ENCODE measurements around the gene SF3B3. TPM values are rescaled to one million over a fixed set of nuclear protein-coding genes. Genes with fewer than 3 reads are reported as not detected.
A peak's percentile ranks its signal among the peaks of the same experiment; 100 is the strongest.

SF3B3 gene
- 100 to 1,000 TPM; 163 to 182 TPM for total RNA-seq
- 178 to 270 reads per million in 2 donors for total RNA-seq

- H3K27ac Mint-ChIP-seq, result peak within 1 kb of the TSS; percentile 100
- ATAC-seq (peak; percentile 70), DNase-seq (peak; percentile 57 to 65 (median 60))
- peaks cover 12% of the 10 kb centered on the region for H3K36me3 Mint-ChIP-seq (ENCODE audit: low read depth)
- H3K4me3 Mint-ChIP-seq, result peak within 1 kb of the TSS; percentile 99
- no peaks in the 10 kb centered on the region for H3K9me3 ChIP-seq (ENCODE audit: control insufficient read depth, low read length, poor library complexity, severe bottlenecking)
- H3K27me3 Mint-ChIP-seq, result no peaks in the 10 kb centered on the region
- H3K4me1 Mint-ChIP-seq, result peaks cover 53% of the 10 kb centered on the region
Measured at GRCh38 chr16:70523743-70524398, at the start of gene SF3B3. TSS of gene SF3B3 (plus strand) at chr16:70523816. CDS start at chr16:70526657, 2,841 bp downstream.

GRCh38 chr16:70474320-70475053 is 49.1 kb upstream of the SF3B3 start:
- peaks cover 14% of the 10 kb centered on the region for H3K4me1 Mint-ChIP-seq
- no peak overlapping the region for H3K27ac Mint-ChIP-seq
- H3K27me3 Mint-ChIP-seq, result no peaks in the 10 kb centered on the region
- ATAC-seq (no peak), DNase-seq (no peak)
- H3K4me3 Mint-ChIP-seq, result no peak overlapping the region
- H3K9me3 ChIP-seq (ENCODE audit: control insufficient read depth, low read length, poor library complexity, severe bottlenecking), result no peaks in the 10 kb centered on the region
- H3K36me3 Mint-ChIP-seq (ENCODE audit: low read depth), result no peaks in the 10 kb centered on the region

- ATAC-seq, result no peak
- H3K27me3 Mint-ChIP-seq, result no peaks in the 10 kb centered on the region
- peak overlapping the region; percentile 25 for H3K4me3 Mint-ChIP-seq
Measured at GRCh38 chr16:70475054-70475871, 48.4 kb upstream of the SF3B3 start.

GRCh38 chr16:70476272-70477020 is 47.2 kb upstream of the SF3B3 start:
- no peak for DNase-seq
- Mint-ChIP-seq H3K27ac (peak overlapping the region; percentile 83), H3K4me3 (no peak overlapping the region), H3K4me1 (peaks cover 14% of the 10 kb centered on the region), H3K27me3 (no peaks in the 10 kb centered on the region), H3K36me3 (ENCODE audit: low read depth) (no peaks in the 10 kb centered on the region)
- no peaks in the 10 kb centered on the region for H3K9me3 ChIP-seq (ENCODE audit: control insufficient read depth, low read length, poor library complexity, severe bottlenecking)
- no peak for ATAC-seq

More at GRCh38 chr16:70475054-70475871, 48.4 kb upstream of the SF3B3 start:
- Mint-ChIP-seq H3K36me3 (ENCODE audit: low read depth) (no peaks in the 10 kb centered on the region), H3K4me1 (peaks cover 14% of the 10 kb centered on the region), H3K27ac (no peak overlapping the region)
- DNase-seq, result no peak
- no peaks in the 10 kb centered on the region for H3K9me3 ChIP-seq (ENCODE audit: control insufficient read depth, low read length, poor library complexity, severe bottlenecking)

GRCh38 chr16:70478169-70478568 is 45.4 kb upstream of the SF3B3 start:
- Mint-ChIP-seq H3K27ac (peak overlapping the region; percentile 83), H3K36me3 (ENCODE audit: low read depth) (no peaks in the 10 kb centered on the region), H3K27me3 (no peaks in the 10 kb centered on the region)

GRCh38 chr16:70478912-70479341 is 44.7 kb upstream of the SF3B3 start:
- no peak for ATAC-seq

More at GRCh38 chr16:70478169-70478568, 45.4 kb upstream of the SF3B3 start:
- H3K4me1 Mint-ChIP-seq, result peaks cover 14% of the 10 kb centered on the region
- no peaks in the 10 kb centered on the region for H3K9me3 ChIP-seq (ENCODE audit: control insufficient read depth, low read length, poor library complexity, severe bottlenecking)
- H3K4me3 Mint-ChIP-seq, result no peak overlapping the region
- ATAC-seq (no peak), DNase-seq (no peak)

GRCh38 chr16:70480127-70481105 is 43.2 kb upstream of the SF3B3 start:
- Mint-ChIP-seq H3K36me3 (ENCODE audit: low read depth) (no peaks in the 10 kb centered on the region), H3K27ac (no peak overlapping the region), H3K4me1 (peaks cover 10% of the 10 kb centered on the region), H3K27me3 (no peaks in the 10 kb centered on the region), H3K4me3 (no peak overlapping the region)
- DNase-seq, result no peak
- ATAC-seq, result no peak
- no peaks in the 10 kb centered on the region for H3K9me3 ChIP-seq (ENCODE audit: control insufficient read depth, low read length, poor library complexity, severe bottlenecking)

More at GRCh38 chr16:70478912-70479341, 44.7 kb upstream of the SF3B3 start:
- Mint-ChIP-seq H3K36me3 (ENCODE audit: low read depth) (no peaks in the 10 kb centered on the region), H3K4me3 (no peak overlapping the region), H3K27me3 (no peaks in the 10 kb centered on the region), H3K4me1 (peaks cover 11% of the 10 kb centered on the region), H3K27ac (no peak overlapping the region)
- H3K9me3 ChIP-seq (ENCODE audit: control insufficient read depth, low read length, poor library complexity, severe bottlenecking), result no peaks in the 10 kb centered on the region
- no peak for DNase-seq

- H3K27ac Mint-ChIP-seq, result peak overlapping the region; percentile 45
- no peaks in the 10 kb centered on the region for H3K27me3 Mint-ChIP-seq
- H3K4me3 Mint-ChIP-seq, result no peak overlapping the region
- H3K4me1 Mint-ChIP-seq, result peaks cover 10% of the 10 kb centered on the region
- H3K9me3 ChIP-seq (ENCODE audit: control insufficient read depth, low read length, poor library complexity, severe bottlenecking), result no peaks in the 10 kb centered on the region
- ATAC-seq, result no peak
- no peak for DNase-seq
- H3K36me3 Mint-ChIP-seq (ENCODE audit: low read depth), result no peaks in the 10 kb centered on the region
Measured at GRCh38 chr16:70481929-70482536, 41.6 kb upstream of the SF3B3 start.

- H3K9me3 ChIP-seq (ENCODE audit: control insufficient read depth, low read length, poor library complexity, severe bottlenecking), result no peaks in the 10 kb centered on the region
- Mint-ChIP-seq H3K27me3 (no peaks in the 10 kb centered on the region), H3K36me3 (ENCODE audit: low read depth) (no peaks in the 10 kb centered on the region), H3K27ac (peak overlapping the region; percentile 45), H3K4me1 (peaks cover 10% of the 10 kb centered on the region), H3K4me3 (no peak overlapping the region)
- DNase-seq (no peak), ATAC-seq (no peak)
Measured at GRCh38 chr16:70482624-70483023, 41.0 kb upstream of the SF3B3 start.

GRCh38 chr16:70483426-70483825 is 40.2 kb upstream of the SF3B3 start:
- no peaks in the 10 kb centered on the region for H3K36me3 Mint-ChIP-seq (ENCODE audit: low read depth)
- H3K27me3 Mint-ChIP-seq, result no peaks in the 10 kb centered on the region
- ATAC-seq (no peak), DNase-seq (no peak)
- no peaks in the 10 kb centered on the region for H3K9me3 ChIP-seq (ENCODE audit: control insufficient read depth, low read length, poor library complexity, severe bottlenecking)
- H3K4me1 Mint-ChIP-seq, result peaks cover 5% of the 10 kb centered on the region
- H3K4me3 Mint-ChIP-seq, result no peak overlapping the region
- H3K27ac Mint-ChIP-seq, result peak overlapping the region; percentile 9

- Mint-ChIP-seq H3K4me1 (no peaks in the 10 kb centered on the region), H3K27ac (peak overlapping the region; percentile 9), H3K36me3 (ENCODE audit: low read depth) (no peaks in the 10 kb centered on the region), H3K4me3 (no peak overlapping the region), H3K27me3 (no peaks in the 10 kb centered on the region)
- H3K9me3 ChIP-seq (ENCODE audit: control insufficient read depth, low read length, poor library complexity, severe bottlenecking), result no peaks in the 10 kb centered on the region
- DNase-seq (no peak), ATAC-seq (no peak)
Measured at GRCh38 chr16:70484867-70485266, 38.7 kb upstream of the SF3B3 start.
